ENCODE data around the gene ZNF606. TPM values are rescaled to one million over a fixed set of nuclear protein-coding genes. Genes with fewer than 3 reads are reported as not detected.

The ZNF606 gene
- polyA plus RNA-seq (ENCODE audit: insufficient read length) = 10.5 TPM

- DNase-seq (ENCODE audit: low read depth) = peak; percentile 60
Measured at GRCh38 chr19:58002384-58003173, at the start of gene ZNF606. Gene ZNF606, minus strand, starts transcription at chr19:58002820. Its CDS starts 1,501 bp downstream, at chr19:58001319.

GRCh38 chr19:58052256-58052655, 49.6 kb upstream of the ZNF606 start:
- no peak for DNase-seq (ENCODE audit: low read depth)

- DNase-seq (ENCODE audit: low read depth) = no peak
Measured at GRCh38 chr19:58047672-58048071, 45.1 kb upstream of the ZNF606 start.

- no peak for DNase-seq (ENCODE audit: low read depth)
Measured at GRCh38 chr19:58046856-58047255, 44.2 kb upstream of the ZNF606 start.

GRCh38 chr19:58045411-58046050, 42.9 kb upstream of the ZNF606 start:
- no peak for DNase-seq (ENCODE audit: low read depth)

GRCh38 chr19:58044886-58045285, 42.3 kb upstream of the ZNF606 start:
- no peak for DNase-seq (ENCODE audit: low read depth)

- DNase-seq (ENCODE audit: low read depth) = no peak
Measured at GRCh38 chr19:58044391-58044790, 41.8 kb upstream of the ZNF606 start.

GRCh38 chr19:58042495-58043340, 40.1 kb upstream of the ZNF606 start:
- DNase-seq (ENCODE audit: low read depth) = no peak

- no peak for DNase-seq (ENCODE audit: low read depth)
Measured at GRCh38 chr19:58040751-58041525, 38.3 kb upstream of the ZNF606 start.

GRCh38 chr19:58038688-58039204, 36.1 kb upstream of the ZNF606 start:
- DNase-seq (ENCODE audit: low read depth) = no peak

GRCh38 chr19:58037927-58038687, 35.5 kb upstream of the ZNF606 start:
- no peak for DNase-seq (ENCODE audit: low read depth)

- no peak for DNase-seq (ENCODE audit: low read depth)
Measured at GRCh38 chr19:58035863-58036262, 33.2 kb upstream of the ZNF606 start.

- DNase-seq (ENCODE audit: low read depth) = no peak
Measured at GRCh38 chr19:58034477-58034793, 31.8 kb upstream of the ZNF606 start.

GRCh38 chr19:58033741-58034476, 31.3 kb upstream of the ZNF606 start, which contains the start of gene ZSCAN1:
Gene ZSCAN1, plus strand, starts transcription at chr19:58034025. Its CDS starts 3,812 bp downstream, at chr19:58037837.
- DNase-seq (ENCODE audit: low read depth) = peak; percentile 50

GRCh38 chr19:58024661-58025060, 22.0 kb upstream of the ZNF606 start:
- no peak for DNase-seq (ENCODE audit: low read depth)

GRCh38 chr19:58022283-58022660, 19.7 kb upstream of the ZNF606 start:
- no peak for DNase-seq (ENCODE audit: low read depth)

- DNase-seq (ENCODE audit: low read depth) = peak; percentile 55
Measured at GRCh38 chr19:58021541-58022282, 19.1 kb upstream of the ZNF606 start.

- DNase-seq (ENCODE audit: low read depth) = no peak
Measured at GRCh38 chr19:58020129-58020528, 17.5 kb upstream of the ZNF606 start.

GRCh38 chr19:58014141-58014540, 11.5 kb upstream of the ZNF606 start:
- DNase-seq (ENCODE audit: low read depth) = no peak
